Vagina (tissue), 2 donors: ENCODE results near the gene ATP11C.
"Not testable (repeated sequence)": the region's sequence is repeated elsewhere in the genome, so short reads cannot be mapped to it uniquely, and the experiment has no call there.

Experiments
- CTCF ChIP-seq, 3 experiments: fragments of 450-650 bp in 2 of 3; fragments of 200-600 bp in 1 of 3; sonication (generic) in 1 of 3; IDR thresholded peaks; one replicate each; pipeline ENCODE4 v1.5.1; 2017 to 2019; ENCODE audit warnings: antibody characterized with exemption in 3 of 3, mild to moderate bottlenecking in 2 of 3, moderate library complexity in 2 of 3
- POLR2A ChIP-seq, 2 donors: fragments of 450-650 bp; IDR thresholded peaks; one replicate each; pipeline ENCODE4 v1.6.1; 2017; ENCODE audit warnings: antibody characterized with exemption in 2 of 2, mild to moderate bottlenecking in 2 of 2, moderate library complexity in 2 of 2
- POLR2AphosphoS5 ChIP-seq, 2 donors: sonication (generic); formaldehyde crosslinking; IDR thresholded peaks; one replicate each; pipeline ENCODE4 v1.9.0; 2017; ENCODE audit warnings: antibody characterized with exemption in 2 of 2, mild to moderate bottlenecking in 2 of 2, low read depth in 1 of 2; ENCODE audit not compliant: insufficient read depth in 1 of 2

GRCh38 chrX:139685175-139685574 lies 247.7 kb downstream of the ATP11C start:
- not testable (repeated sequence) for TF ChIP-seq CTCF (IDR thresholded peaks at IDR 0.05); POLR2A (IDR thresholded peaks at IDR 0.05); POLR2AphosphoS5 (IDR thresholded peaks at IDR 0.05; ENCODE audit: insufficient read depth in 1 of 2, low read depth in 1 of 2)
